RWPE2 (cell line): ENCODE results near the gene ECHDC3.

Experiments used
- ATAC-seq: fragments of 200-7000 bp; cut with Tn5 transposase; 3 replicates; pipeline ENCODE4 v1.9.1; 2021; ENCODE audit warnings: low read depth
- DNase-seq: peaks from one replicate; pipeline ENCODE4 v3.0.0-alpha.2; 2020; ENCODE audit warnings: low spot score
- H3K27ac ChIP-seq: fragments of 450-650 bp; 2 replicates; pipeline ENCODE4 v1.5.1; 2017; ENCODE audit warnings: mild to moderate bottlenecking; ENCODE audit not compliant: poor library complexity, severe bottlenecking
- H3K27me3 ChIP-seq: fragments of 250-450 bp; sonication (Bioruptor Pico); 2 replicates; pipeline ENCODE4 v1.5.1; 2021; ENCODE audit warnings: mild to moderate bottlenecking, moderate library complexity; ENCODE audit not compliant: insufficient read depth, poor library complexity, severe bottlenecking
- H3K36me3 ChIP-seq: fragments of 250-450 bp; sonication (Bioruptor Pico); 2 replicates; pipeline ENCODE4 v1.5.1; 2020; ENCODE audit warnings: low read depth, mild to moderate bottlenecking, moderate library complexity
- H3K4me1 ChIP-seq: fragments of 250-450 bp; sonication (Bioruptor Pico); 2 replicates; pipeline ENCODE4 v1.5.1; 2021; ENCODE audit warnings: mild to moderate bottlenecking, moderate library complexity; ENCODE audit not compliant: insufficient read depth, poor library complexity, severe bottlenecking
- H3K4me3 ChIP-seq: fragments of 250-450 bp; sonication (Bioruptor Pico); 2 replicates; pipeline ENCODE4 v1.5.1; 2021; ENCODE audit warnings: mild to moderate bottlenecking, moderate library complexity; ENCODE audit not compliant: severe bottlenecking
- H3K9me3 ChIP-seq: fragments of 250-450 bp; sonication (Bioruptor Pico); 2 replicates; pipeline ENCODE4 v1.5.1; 2021; ENCODE audit warnings: mild to moderate bottlenecking, moderate library complexity; ENCODE audit not compliant: severe bottlenecking
- TF ChIP-seq, protein P1 (sequence below): fragments of 450-650 bp; IDR thresholded peaks from one replicate; pipeline ENCODE4 v1.5.1; 2017; ENCODE audit warnings: mild to moderate bottlenecking, moderate library complexity; ENCODE audit not compliant: poor library complexity, severe bottlenecking

ECHDC3 gene, protein sequence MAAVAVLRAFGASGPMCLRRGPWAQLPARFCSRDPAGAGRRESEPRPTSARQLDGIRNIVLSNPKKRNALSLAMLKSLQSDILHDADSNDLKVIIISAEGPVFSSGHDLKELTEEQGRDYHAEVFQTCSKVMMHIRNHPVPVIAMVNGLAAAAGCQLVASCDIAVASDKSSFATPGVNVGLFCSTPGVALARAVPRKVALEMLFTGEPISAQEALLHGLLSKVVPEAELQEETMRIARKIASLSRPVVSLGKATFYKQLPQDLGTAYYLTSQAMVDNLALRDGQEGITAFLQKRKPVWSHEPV

DNA sequence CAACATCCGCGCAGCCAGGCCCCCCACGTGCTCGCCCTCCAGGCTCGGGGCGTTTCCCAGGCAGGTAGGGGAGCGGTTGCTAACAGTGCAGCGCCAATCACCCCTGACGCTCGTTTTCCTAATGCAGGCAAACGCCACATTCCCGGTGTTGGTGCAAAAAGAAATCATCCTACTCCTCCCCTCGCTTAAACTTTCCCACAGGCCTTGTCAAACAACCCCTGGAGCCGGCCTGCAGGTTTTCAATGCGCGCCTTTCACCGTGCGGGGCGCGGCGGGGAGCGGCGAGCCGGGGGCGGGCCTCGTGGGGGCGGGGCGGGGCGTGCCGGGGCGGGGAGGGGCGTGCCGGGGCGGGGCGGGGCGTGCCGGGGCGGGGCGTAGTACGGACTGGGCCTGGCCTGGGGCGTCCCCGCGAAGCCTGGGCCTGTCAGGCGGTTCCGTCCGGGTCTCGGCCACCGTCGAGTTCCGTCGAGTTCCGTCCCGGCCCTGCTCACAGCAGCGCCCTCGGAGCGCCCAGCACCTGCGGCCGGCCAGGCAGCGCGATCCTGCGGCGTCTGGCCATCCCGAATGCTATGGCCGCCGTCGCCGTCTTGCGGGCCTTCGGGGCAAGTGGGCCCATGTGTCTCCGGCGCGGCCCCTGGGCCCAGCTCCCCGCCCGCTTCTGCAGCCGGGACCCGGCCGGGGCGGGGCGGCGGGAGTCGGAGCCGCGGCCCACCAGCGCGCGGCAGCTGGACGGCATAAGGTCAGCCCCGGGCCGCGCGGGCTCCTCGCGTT, at the start of gene ECHDC3:
TSS of gene ECHDC3 (plus strand) at position 374 of the 770 bp plus-strand sequence. CDS start at position 569, 195 bp downstream.
- Histone ChIP-seq H3K4me3 (peak within 1 kb of the TSS; percentile 40), H3K36me3 (no peaks in the 10 kb centered on the region), H3K4me1 (no peaks in the 10 kb centered on the region), H3K27ac (no peak within 1 kb of the TSS), H3K9me3 (no peaks in the 10 kb centered on the region), H3K27me3 (no peaks in the 10 kb centered on the region)
- ATAC-seq, result peak; percentile 49
- TF ChIP-seq, protein P1, sequence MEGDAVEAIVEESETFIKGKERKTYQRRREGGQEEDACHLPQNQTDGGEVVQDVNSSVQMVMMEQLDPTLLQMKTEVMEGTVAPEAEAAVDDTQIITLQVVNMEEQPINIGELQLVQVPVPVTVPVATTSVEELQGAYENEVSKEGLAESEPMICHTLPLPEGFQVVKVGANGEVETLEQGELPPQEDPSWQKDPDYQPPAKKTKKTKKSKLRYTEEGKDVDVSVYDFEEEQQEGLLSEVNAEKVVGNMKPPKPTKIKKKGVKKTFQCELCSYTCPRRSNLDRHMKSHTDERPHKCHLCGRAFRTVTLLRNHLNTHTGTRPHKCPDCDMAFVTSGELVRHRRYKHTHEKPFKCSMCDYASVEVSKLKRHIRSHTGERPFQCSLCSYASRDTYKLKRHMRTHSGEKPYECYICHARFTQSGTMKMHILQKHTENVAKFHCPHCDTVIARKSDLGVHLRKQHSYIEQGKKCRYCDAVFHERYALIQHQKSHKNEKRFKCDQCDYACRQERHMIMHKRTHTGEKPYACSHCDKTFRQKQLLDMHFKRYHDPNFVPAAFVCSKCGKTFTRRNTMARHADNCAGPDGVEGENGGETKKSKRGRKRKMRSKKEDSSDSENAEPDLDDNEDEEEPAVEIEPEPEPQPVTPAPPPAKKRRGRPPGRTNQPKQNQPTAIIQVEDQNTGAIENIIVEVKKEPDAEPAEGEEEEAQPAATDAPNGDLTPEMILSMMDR, result no peak
- no peak for DNase-seq

DNA sequence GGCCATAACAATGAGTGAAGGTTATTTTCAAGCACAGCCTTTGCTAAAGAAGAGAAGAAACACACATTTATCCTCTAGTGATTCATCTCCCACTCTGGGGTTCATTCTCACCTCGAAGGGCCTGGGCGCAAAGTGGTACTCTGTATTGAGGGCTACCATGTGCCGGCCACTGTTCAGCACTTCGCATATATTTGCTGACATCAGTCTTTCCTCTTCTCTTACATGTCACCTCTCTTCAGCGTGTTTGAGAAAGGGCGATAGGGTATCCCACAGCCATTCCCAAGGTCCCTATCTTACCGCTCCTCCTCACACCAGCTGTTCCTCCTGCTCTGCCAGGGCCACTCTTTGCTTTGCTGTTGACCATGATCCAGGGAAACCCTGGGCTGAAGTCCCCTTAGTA, 48.8 kb upstream of the ECHDC3 start:
- ATAC-seq (no peak), DNase-seq (no peak)
- Histone ChIP-seq H3K9me3 (no peaks in the 10 kb centered on the region), H3K27me3 (no peaks in the 10 kb centered on the region), H3K4me1 (no peaks in the 10 kb centered on the region), H3K4me3 (no peak overlapping the region), H3K36me3 (no peaks in the 10 kb centered on the region), H3K27ac (no peak overlapping the region)
- TF ChIP-seq, protein P1, result no peak

DNA sequence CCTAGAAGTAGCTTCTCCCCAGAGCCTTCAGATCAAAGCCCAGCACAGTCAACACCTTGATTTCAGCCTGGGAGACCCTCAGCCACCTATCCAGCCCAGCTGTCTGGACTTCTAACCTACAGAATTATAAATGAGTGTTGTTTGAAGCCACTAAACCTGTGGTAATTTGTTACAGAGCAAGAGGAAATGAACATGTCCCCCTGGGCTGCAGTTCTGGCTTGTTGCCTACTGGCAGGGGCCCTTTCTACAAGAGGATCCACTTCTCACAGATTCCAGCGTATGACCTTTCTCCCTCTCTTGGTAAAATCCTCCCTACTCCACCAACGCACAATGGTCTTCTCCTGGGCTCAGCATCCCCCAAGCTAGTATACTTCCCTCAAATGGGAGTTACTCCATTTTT, 46.4 kb upstream of the ECHDC3 start:
- no peak for ATAC-seq
- TF ChIP-seq, protein P1, result no peak
- H3K4me1 ChIP-seq, result no peaks in the 10 kb centered on the region
- H3K4me3 ChIP-seq, result no peak overlapping the region
- no peak overlapping the region for H3K27ac ChIP-seq
- H3K9me3 ChIP-seq, result no peaks in the 10 kb centered on the region
- no peaks in the 10 kb centered on the region for H3K27me3 ChIP-seq
- no peaks in the 10 kb centered on the region for H3K36me3 ChIP-seq
- no peak for DNase-seq

DNA sequence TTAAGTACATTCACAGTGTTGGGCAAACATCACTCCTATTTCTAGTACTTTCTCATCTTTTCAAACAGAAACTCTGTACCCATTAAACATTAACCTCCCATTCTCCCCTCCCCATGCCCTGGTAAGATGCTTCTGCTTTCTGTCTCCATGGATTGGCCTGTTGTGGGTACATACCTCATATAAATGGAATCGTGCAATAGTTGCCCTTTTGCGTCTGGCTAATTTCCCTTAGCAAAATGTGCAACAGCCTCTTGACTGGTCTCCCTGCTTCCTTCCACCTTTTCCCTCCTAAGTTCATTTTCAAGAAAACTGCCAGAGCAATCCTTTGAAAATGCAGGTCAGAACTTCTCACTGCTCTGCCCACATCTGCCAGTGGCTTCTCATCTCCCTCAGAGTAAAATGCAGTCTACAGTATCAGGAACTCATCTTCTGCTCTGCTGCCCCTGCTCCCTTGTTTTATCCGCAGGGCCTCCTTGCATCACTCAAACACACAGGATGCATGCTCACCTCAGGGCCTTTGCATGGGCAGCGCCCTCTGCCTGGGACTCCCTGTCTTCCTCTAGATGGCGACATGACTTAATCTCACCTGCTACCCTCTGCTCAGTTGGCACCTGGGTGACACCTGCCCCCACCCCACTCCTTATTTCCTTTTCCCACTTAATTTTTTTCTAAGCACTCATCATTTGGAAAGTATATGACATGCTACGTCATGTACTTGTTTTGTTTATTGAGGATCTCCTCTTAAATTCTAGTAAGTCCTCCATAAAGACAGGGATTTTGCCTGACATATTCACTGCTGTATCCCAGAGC, 44.3 kb upstream of the ECHDC3 start:
- Histone ChIP-seq H3K4me1 (no peaks in the 10 kb centered on the region), H3K27me3 (no peaks in the 10 kb centered on the region), H3K4me3 (no peak overlapping the region), H3K9me3 (no peaks in the 10 kb centered on the region), H3K36me3 (no peaks in the 10 kb centered on the region), H3K27ac (no peak overlapping the region)
- DNase-seq (no peak), ATAC-seq (no peak)
- TF ChIP-seq, protein P1, result peak; percentile 6
